Left lung (tissue), 10 donors: ENCODE results near the gene CD300LD. TPM values are rescaled to one million over a fixed set of nuclear protein-coding genes. Genes with fewer than 3 reads are reported as not detected.
A peak's percentile ranks its signal among the peaks of the same experiment; 100 is the strongest.

Experiments
- ATAC-seq: fragments of 200-7000 bp; cut with Tn5 transposase; one replicate; pipeline ENCODE4 v1.9.1; 2020; ENCODE audit warnings: moderate library complexity
- DNase-seq, 4 donors: peaks; one replicate each; pipeline ENCODE4 v3.0.0-alpha.2; 2013 to 2020
- H3K27ac ChIP-seq, 2 donors: fragments of 200-600 bp; sonication (generic) in 1 of 2; one replicate each; pipeline versions ENCODE4 v1.5.0 to v1.8.0; 2020 to 2021
- H3K27me3 ChIP-seq, 2 donors: fragments of 200-600 bp; sonication (generic) in 1 of 2; one replicate each; pipeline versions ENCODE4 v1.5.0 to v1.8.0; 2020 to 2021
- H3K36me3 ChIP-seq, 2 donors: fragments of 200-600 bp; sonication (generic) in 1 of 2; one replicate each; pipeline versions ENCODE4 v1.5.0 to v1.8.0; 2020 to 2021
- H3K4me1 ChIP-seq, 2 donors: fragments of 200-600 bp; one replicate each; pipeline ENCODE4 v1.8.0; 2021
- H3K4me3 ChIP-seq, 2 donors: fragments of 200-600 bp; sonication (generic) in 1 of 2; one replicate each; pipeline versions ENCODE4 v1.5.0 to v1.8.0; 2020 to 2021; ENCODE audit warnings: mild to moderate bottlenecking in 1 of 2
- H3K9me3 ChIP-seq, 2 donors: fragments of 200-600 bp; sonication (generic) in 1 of 2; one replicate each; pipeline versions ENCODE4 v1.5.0 to v1.8.0; 2020 to 2021
- intact Hi-C, 2 donors: fragments of 100-400 bp; cut with DNase I; formaldehyde crosslinking; loops; one replicate each; pipeline versions ENCODE4 v1.11.2 to v1.14.2; 2022
- polyA plus RNA-seq, 6 donors: library from polyadenylated mRNA; unstranded; fragments of 120-200 nt; gene quantifications; one replicate each; pipeline ENCODE4 v1.2.1, GENCODE V29; 2013; ENCODE audit not compliant: insufficient read length in 6 of 6
- total RNA-seq, 2 donors: library from RNA; stranded (reverse); fragmentation: NEBNext Ultra II Directional; extraction: Animal tissue kit (Norgen Biotek cat#: 25700); gene quantifications; one replicate each; pipeline ENCODE4 v1.2.1, GENCODE V29; 2021
- TF ChIP-seq, protein P1 (sequence below), 2 donors: fragments of 200-600 bp; sonication (generic) in 1 of 2; IDR thresholded peaks; one replicate each; pipeline versions ENCODE4 v1.5.0 to v1.8.0; 2021; ENCODE audit warnings: antibody characterized with exemption in 2 of 2
- donor health status: DM: no; HTN: yes; CAD: no.
- donor health status: DM: no; HTN: no; CAD: no.

Gene CD300LD
- total and polyA plus RNA-seq, 8 donors = 0.29 TPM; not detected in 7

GRCh38 chr17:74619077-74619673 is 27.1 kb upstream of the CD300LD start:
- Histone ChIP-seq H3K4me1 (peaks cover 0 to 16% of the 10 kb centered on the region in 2 donors), H3K36me3 (peaks cover 0 to 25% of the 10 kb centered on the region in 2 donors), H3K27me3 (peaks cover 0 to 56% of the 10 kb centered on the region in 2 donors), H3K27ac (no peak overlapping the region), H3K4me3 (peak overlapping the region in 1 of 2 donors; percentile 42), H3K9me3 (no peaks in the 10 kb centered on the region)
- DNase-seq = peak in 2 of 4 donors; percentile 10 to 33
- TF ChIP-seq, protein P1, sequence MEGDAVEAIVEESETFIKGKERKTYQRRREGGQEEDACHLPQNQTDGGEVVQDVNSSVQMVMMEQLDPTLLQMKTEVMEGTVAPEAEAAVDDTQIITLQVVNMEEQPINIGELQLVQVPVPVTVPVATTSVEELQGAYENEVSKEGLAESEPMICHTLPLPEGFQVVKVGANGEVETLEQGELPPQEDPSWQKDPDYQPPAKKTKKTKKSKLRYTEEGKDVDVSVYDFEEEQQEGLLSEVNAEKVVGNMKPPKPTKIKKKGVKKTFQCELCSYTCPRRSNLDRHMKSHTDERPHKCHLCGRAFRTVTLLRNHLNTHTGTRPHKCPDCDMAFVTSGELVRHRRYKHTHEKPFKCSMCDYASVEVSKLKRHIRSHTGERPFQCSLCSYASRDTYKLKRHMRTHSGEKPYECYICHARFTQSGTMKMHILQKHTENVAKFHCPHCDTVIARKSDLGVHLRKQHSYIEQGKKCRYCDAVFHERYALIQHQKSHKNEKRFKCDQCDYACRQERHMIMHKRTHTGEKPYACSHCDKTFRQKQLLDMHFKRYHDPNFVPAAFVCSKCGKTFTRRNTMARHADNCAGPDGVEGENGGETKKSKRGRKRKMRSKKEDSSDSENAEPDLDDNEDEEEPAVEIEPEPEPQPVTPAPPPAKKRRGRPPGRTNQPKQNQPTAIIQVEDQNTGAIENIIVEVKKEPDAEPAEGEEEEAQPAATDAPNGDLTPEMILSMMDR (IDR thresholded peaks at IDR 0.05) = no peak
- peak; percentile 18 for ATAC-seq
- intact Hi-C loops = no loop called here

GRCh38 chr17:74618451-74618850 is 26.4 kb upstream of the CD300LD start:
- TF ChIP-seq, protein P1 (IDR thresholded peaks at IDR 0.05) = no peak
- Histone ChIP-seq H3K9me3 (no peaks in the 10 kb centered on the region), H3K4me1 (peaks cover 0 to 22% of the 10 kb centered on the region in 2 donors), H3K27me3 (peaks cover 0 to 61% of the 10 kb centered on the region in 2 donors), H3K4me3 (peak overlapping the region in 1 of 2 donors; percentile 42), H3K27ac (no peak overlapping the region), H3K36me3 (peaks cover 0 to 32% of the 10 kb centered on the region in 2 donors)
- DNase-seq (no peak), ATAC-seq (no peak)
- intact Hi-C loops = no loop called here

DNA sequence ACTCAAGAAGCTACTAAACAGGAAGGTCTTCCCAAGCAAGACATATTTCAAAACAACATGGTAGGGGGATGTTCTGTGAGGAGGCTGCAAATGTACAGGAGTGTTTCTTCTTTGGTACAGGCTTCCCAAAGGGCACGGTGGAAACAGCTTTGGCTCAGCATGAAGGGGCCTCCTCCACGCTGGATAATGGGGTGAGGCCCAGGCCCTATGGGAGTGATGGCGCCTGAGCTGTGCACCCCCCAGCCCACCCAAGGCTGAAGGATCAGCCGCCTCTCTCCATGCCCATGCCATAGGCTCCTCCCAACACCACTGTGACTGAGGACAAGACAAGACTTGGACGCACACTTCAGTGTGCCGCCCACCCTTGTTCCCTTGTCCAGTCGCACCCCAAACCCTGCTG is 24.6 kb upstream of the CD300LD start:
- Histone ChIP-seq H3K9me3 (no peaks in the 10 kb centered on the region), H3K4me1 (peaks cover 0 to 34% of the 10 kb centered on the region in 2 donors), H3K27me3 (peaks cover 0 to 64% of the 10 kb centered on the region in 2 donors), H3K27ac (no peak overlapping the region), H3K4me3 (no peak overlapping the region), H3K36me3 (peaks cover 0 to 36% of the 10 kb centered on the region in 2 donors)
- DNase-seq (peak in 1 of 4 donors; percentile 20), ATAC-seq (no peak)
- TF ChIP-seq, protein P1 (IDR thresholded peaks at IDR 0.05) = no peak
- intact Hi-C loops = no loop called here

DNA sequence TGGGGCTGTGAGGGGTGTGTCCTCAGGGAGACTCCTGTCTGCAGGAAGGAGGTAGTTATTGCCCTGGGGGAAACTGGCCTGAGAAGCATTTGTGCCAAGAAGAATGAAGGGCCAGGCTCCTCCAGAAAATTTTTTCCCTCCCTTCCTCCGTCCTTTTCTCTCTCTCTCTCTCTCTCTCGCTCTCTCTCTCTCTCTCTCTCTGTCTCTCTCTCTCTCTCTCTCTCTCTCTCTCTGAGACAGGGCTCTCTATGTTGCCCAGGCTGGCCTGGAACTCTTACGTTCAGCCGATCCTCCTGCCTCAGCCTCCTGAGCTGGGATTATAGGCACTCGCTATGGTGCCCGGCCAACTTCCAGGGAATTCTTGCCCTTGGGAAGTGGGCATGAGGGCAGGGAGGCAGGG is 20.0 kb upstream of the CD300LD start:
- H3K9me3 ChIP-seq = no peaks in the 10 kb centered on the region
- H3K27ac ChIP-seq = no peak overlapping the region
- peaks cover 0 to 39% of the 10 kb centered on the region in 2 donors for H3K36me3 ChIP-seq
- peaks cover 0 to 71% of the 10 kb centered on the region in 2 donors for H3K27me3 ChIP-seq
- intact Hi-C loops = no loop called here
- DNase-seq (no peak), ATAC-seq (no peak)
- peaks cover 0 to 23% of the 10 kb centered on the region in 2 donors for H3K4me1 ChIP-seq
- no peak overlapping the region for H3K4me3 ChIP-seq
- TF ChIP-seq, protein P1 (IDR thresholded peaks at IDR 0.05) = no peak

DNA sequence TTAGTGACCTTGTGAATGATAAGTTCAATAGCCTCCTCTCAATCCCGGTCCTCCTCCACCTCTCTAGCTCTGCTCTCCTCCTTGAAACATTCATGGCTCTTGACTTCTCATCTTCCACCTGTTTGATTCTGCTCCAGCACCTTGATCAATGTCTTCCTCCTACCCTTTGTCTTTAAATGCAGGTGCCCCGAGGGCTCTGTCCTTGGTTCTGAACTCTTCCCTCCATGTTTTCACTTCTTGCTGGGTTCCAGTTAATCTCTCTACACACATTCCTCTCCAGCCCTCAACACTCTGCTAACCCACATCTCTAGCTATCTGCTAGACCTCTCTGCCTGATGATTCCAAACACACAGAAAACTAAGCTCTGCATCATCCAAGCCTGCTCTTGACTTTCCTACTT is 18.0 kb upstream of the CD300LD start:
- TF ChIP-seq, protein P1 (IDR thresholded peaks at IDR 0.05) = no peak
- H3K27me3 ChIP-seq = peaks cover 0 to 55% of the 10 kb centered on the region in 2 donors
- peaks cover 0 to 24% of the 10 kb centered on the region in 2 donors for H3K36me3 ChIP-seq
- no peak overlapping the region for H3K27ac ChIP-seq
- no peak overlapping the region for H3K4me3 ChIP-seq
- no peak for DNase-seq
- peaks cover 0 to 26% of the 10 kb centered on the region in 2 donors for H3K4me1 ChIP-seq
- intact Hi-C loops = no loop called here
- ATAC-seq = no peak
- no peaks in the 10 kb centered on the region for H3K9me3 ChIP-seq
